Measurements from ENCODE around the gene CLIC4.
"Not testable (repeated sequence)": the region's sequence is repeated elsewhere in the genome, so short reads cannot be mapped to it uniquely, and the experiment has no call there.

The CLIC4 gene

DNA sequence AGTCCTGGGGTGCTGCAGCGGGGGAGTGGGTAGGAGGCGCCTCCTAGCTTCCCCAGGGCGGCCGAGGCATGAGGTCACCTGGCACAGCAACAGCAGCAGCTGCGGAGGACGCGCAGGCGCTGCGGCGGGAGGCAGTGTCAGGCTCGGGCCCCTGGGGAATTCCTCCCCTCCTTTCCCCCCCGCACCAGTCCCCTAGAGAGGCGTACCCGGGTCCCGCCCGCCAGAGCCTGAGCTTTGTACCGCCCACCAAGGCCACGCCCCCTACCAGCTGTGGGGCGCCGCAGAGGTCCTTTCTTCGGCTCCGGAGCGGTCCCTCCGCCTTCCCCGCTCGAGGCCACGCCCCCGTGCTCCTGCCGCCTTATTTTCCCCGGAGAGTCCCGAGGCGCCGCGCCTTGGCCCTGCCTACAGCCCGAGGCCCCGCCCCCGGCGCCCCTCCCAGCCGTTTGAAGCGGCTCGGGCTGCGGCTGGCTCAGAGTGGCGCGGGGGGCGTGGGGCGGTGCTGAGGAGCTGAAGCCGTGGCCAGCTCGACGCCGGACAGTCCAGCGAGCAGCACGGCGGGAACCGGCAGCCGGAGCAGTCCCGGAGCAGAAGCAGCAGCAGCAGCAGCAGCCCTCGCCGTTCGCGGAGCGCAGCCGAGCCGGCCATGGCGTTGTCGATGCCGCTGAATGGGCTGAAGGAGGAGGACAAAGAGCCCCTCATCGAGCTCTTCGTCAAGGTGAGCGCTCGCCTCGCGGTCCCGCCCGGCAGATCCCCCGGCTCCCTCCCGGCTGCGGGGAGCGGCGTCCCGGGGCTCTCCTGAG, at the start of gene CLIC4:
TSS of gene CLIC4 (plus strand) at position 537 of the 800 bp plus-strand sequence. CDS start at position 644, 107 bp downstream.
- Histone ChIP-seq H3K4me3 (peak within 1 kb of the TSS; percentile 88 to 93), H3K4me1 (peaks cover 0 to 43% (median 24%) of the 10 kb centered on the region in 4 donors), H3K27me3 (no peaks in the 10 kb centered on the region), H3K27ac (peak within 1 kb of the TSS; percentile 91 to 98), H3K9me3 (no peaks in the 10 kb centered on the region), H3K36me3 (no peaks in the 10 kb centered on the region)
- intact Hi-C loops (cut with DNase I; ENCODE audit: low total_unique reads): loop anchor here (5.0 to 10.0 kb wide), 2 partner anchors 50 to 62 kb away; no protein-coding TSS in a partner anchor
- peak; percentile 99 to 100 for DNase-seq
- TF ChIP-seq, protein P1, sequence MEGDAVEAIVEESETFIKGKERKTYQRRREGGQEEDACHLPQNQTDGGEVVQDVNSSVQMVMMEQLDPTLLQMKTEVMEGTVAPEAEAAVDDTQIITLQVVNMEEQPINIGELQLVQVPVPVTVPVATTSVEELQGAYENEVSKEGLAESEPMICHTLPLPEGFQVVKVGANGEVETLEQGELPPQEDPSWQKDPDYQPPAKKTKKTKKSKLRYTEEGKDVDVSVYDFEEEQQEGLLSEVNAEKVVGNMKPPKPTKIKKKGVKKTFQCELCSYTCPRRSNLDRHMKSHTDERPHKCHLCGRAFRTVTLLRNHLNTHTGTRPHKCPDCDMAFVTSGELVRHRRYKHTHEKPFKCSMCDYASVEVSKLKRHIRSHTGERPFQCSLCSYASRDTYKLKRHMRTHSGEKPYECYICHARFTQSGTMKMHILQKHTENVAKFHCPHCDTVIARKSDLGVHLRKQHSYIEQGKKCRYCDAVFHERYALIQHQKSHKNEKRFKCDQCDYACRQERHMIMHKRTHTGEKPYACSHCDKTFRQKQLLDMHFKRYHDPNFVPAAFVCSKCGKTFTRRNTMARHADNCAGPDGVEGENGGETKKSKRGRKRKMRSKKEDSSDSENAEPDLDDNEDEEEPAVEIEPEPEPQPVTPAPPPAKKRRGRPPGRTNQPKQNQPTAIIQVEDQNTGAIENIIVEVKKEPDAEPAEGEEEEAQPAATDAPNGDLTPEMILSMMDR (IDR thresholded peaks at IDR 0.05): no peak

DNA sequence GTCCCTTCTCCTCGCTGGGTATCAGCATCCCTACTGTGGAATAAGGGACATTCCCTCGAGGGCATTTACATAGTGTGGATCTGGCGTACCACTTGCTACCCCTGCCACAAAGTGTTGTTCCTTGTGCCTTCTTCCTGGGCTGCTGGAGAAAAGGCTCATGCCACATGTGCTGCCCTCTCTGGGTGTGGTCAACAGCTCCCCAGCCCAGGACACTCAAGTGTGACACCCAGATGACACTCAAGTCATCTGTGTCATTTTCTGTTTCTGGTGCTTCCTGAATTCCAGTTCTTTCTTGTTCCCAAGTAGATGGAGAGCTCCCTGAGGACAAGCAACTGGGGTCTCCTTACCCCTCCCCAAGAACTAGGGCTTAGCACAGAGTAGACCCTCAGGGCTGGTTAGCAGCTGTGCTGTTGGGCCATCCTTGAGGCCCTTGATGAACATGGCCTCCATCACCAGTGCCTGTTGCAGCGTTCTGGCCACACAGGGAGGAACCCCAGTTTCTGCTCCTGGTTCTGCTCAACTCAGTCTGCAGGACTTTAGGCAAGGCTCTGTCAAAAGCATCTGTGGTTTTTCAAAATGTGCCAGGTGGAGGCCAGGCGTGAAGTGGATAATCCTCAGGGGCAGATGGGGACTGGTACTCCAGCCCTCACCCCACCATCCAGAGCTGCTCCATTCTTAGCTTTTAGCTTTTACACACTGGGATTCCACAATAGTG, 49.0 kb upstream of the CLIC4 start:
- Histone ChIP-seq H3K4me1 (peaks cover 0 to 13% (median 0%) of the 10 kb centered on the region in 4 donors), H3K9me3 (no peaks in the 10 kb centered on the region), H3K27ac (no peak overlapping the region), H3K36me3 (no peaks in the 10 kb centered on the region), H3K4me3 (no peak overlapping the region), H3K27me3 (no peaks in the 10 kb centered on the region)
- DNase-seq: no peak
- intact Hi-C loops (cut with DNase I; ENCODE audit: low total_unique reads): loop anchor here (10.0 kb wide), 1 partner anchor 49 kb away; the partner anchor contains the start of gene CLIC4
- TF ChIP-seq, protein P1 (IDR thresholded peaks at IDR 0.05): no peak

DNA sequence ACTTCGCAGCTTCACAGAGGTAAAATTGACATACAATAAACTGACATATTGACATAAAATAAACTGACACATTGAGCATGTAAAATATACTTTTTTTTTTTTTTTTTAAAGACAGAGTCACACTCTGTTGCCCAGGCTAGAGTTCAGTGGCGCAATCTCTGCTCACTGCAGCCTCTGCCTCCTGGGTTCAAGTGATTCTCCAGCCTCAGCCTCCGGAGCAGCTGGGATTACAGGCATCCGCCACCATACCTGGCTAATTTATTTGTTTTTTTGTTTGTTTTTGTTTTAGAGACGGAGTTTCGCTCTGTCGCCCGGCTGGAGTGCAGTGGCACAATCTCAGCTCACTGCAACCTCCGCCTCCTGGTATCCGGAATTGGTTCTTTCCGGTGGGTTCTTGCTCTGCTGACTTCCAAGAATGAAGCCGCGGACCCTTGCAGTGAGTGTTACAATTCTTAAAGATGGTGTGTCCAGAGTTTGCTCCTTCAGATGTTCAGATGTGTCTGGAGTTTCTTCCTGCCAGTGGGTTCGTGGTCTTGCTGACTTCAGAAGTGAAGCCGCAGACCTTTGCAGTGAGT, 48.4 kb upstream of the CLIC4 start:
- Histone ChIP-seq H3K36me3 (no peaks in the 10 kb centered on the region), H3K27ac (no peak overlapping the region), H3K27me3 (no peaks in the 10 kb centered on the region), H3K4me1 (peaks cover 0 to 13% (median 0%) of the 10 kb centered on the region in 4 donors), H3K9me3 (no peaks in the 10 kb centered on the region), H3K4me3 (no peak overlapping the region)
- TF ChIP-seq, protein P1 (IDR thresholded peaks at IDR 0.05): no peak
- intact Hi-C loops (cut with DNase I; ENCODE audit: low total_unique reads): loop anchor here (10.0 kb wide), 1 partner anchor 48 kb away; the partner anchor contains the start of gene CLIC4
- DNase-seq: no peak

DNA sequence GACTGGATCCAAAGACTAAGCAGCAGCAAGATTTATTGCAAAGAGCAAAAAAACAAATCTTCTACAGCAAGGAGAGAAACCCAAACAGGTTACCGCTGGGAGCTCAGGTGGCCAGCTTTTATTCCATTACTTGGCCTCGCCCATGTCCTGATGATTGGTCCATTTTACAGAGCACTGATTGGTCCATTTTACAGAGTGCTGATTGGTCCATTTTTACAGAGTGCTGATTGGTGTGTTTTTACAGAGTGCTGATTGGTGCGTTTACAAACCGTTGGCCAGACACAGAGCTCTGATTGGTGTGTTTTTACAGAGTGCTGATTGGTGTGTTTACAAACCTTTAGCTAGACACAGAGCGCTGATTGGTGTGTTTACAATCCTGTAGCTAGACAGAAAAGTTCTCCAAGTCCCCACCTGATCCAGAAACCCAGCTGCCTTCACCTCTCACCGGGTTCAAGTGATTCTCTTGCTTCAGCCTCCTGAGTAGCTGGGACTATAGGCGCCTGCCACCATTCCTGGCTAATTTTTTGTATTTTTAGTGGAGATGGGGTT, 47.7 kb upstream of the CLIC4 start:
- not testable (repeated sequence) for DNase-seq, H3K27ac ChIP-seq, H3K4me3 ChIP-seq, H3K36me3 ChIP-seq, H3K27me3 ChIP-seq, H3K9me3 ChIP-seq
- H3K4me1 ChIP-seq: peaks cover 0 to 13% (median 0%) of the 10 kb centered on the region in 4 donors
- intact Hi-C loops (cut with DNase I; ENCODE audit: low total_unique reads): loop anchor here (10.0 kb wide), 1 partner anchor 47 kb away; the partner anchor contains the start of gene CLIC4

DNA sequence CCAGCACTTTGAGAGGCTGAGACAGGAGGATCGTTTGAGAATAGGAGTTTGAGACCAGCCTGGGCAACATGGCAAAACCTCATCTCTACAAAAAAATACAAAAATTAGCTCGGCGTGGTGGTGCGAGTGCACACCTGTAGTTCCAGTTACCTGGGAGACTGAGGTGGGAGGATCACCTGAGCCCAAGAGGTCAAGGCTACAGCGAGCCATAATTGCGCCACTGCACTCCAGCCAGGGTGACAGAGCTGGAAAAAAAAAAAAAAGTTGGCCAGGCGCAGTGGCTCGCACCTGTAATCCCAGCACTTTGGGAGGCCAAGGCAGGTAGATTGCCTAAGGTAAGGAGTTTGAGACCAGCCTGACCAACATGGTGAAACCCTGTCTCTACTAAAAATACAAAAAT, 46.9 kb upstream of the CLIC4 start:
- intact Hi-C loops (cut with DNase I; ENCODE audit: low total_unique reads): loop anchor here (10.0 kb wide), 1 partner anchor 46 kb away; the partner anchor contains the start of gene CLIC4
- not testable (repeated sequence) for H3K27me3 ChIP-seq, H3K36me3 ChIP-seq, DNase-seq, H3K4me3 ChIP-seq, H3K27ac ChIP-seq, H3K9me3 ChIP-seq
- peaks cover 0 to 13% (median 0%) of the 10 kb centered on the region in 4 donors for H3K4me1 ChIP-seq

DNA sequence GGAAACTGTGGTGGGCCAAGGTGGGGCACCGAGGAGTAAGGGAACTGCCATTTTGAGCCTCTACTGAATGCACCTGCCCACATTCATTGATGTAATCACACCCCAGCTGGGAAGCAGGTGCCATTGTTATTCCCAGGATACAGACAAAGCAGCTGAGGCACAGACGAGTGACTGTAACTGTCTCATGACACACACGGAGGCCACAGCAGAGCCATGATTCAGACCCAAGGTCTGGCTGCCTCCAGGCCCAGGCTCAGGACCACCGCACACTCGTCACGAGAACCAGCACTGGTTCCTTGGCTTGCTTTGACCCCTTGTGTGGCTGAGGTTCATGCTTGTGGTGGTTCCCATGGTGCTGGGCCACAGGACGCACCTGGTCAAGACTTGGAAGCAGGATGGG, 45.6 kb upstream of the CLIC4 start:
- intact Hi-C loops (cut with DNase I; ENCODE audit: low total_unique reads): loop anchor here (10.0 kb wide), 1 partner anchor 45 kb away; the partner anchor contains the start of gene CLIC4
- Histone ChIP-seq H3K27me3 (no peaks in the 10 kb centered on the region), H3K9me3 (no peaks in the 10 kb centered on the region), H3K27ac (no peak overlapping the region), H3K4me3 (no peak overlapping the region), H3K4me1 (peaks cover 0 to 11% (median 0%) of the 10 kb centered on the region in 4 donors), H3K36me3 (no peaks in the 10 kb centered on the region)
- no peak for DNase-seq
- TF ChIP-seq, protein P1 (IDR thresholded peaks at IDR 0.05): no peak

Measured in tibial artery (tissue), 4 donors.